Breast epithelium (tissue), 3 donors: ENCODE measurements around the gene HOXC11.

Source experiments
- POLR2A ChIP-seq: fragments of 450-650 bp; IDR thresholded peaks from one replicate; pipeline ENCODE4 v1.6.1; 2016; ENCODE audit warnings: antibody characterized with exemption, mild to moderate bottlenecking, moderate library complexity
- TF ChIP-seq, protein P1 (sequence below), 3 donors: fragments of 450-650 bp; IDR thresholded peaks; one replicate each; pipeline ENCODE4 v1.5.1; 2016 to 2017; ENCODE audit warnings: antibody characterized with exemption in 3 of 3, mild to moderate bottlenecking in 3 of 3, moderate library complexity in 3 of 3

DNA sequence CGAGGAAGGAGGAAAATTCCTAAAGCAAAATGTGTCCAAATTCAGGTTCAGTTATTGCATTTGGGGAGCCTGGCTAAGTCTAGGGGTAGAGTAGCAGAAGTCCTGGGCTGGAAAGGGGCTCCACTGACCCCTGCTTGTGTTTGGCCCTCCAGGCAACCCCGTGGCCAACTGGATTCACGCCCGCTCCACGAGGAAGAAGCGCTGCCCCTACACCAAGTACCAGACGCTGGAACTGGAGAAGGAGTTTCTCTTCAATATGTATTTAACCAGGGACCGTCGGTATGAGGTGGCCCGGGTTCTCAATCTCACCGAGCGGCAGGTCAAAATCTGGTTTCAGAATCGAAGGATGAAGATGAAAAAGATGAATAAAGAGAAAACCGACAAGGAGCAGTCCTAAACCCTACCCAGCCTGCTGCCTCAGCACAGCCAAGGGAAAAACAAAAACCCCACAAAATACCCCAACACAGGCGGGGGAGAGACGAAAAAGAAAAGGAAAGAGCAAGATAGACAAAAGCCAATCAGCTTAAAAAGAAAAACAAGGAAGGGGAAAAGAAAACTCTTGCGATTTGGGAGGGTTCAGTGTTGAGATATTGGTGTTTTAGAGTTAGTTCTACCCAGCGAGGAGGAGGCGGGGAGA lies 29.5 kb downstream of the HOXC11 start:
- TF ChIP-seq, protein P1, sequence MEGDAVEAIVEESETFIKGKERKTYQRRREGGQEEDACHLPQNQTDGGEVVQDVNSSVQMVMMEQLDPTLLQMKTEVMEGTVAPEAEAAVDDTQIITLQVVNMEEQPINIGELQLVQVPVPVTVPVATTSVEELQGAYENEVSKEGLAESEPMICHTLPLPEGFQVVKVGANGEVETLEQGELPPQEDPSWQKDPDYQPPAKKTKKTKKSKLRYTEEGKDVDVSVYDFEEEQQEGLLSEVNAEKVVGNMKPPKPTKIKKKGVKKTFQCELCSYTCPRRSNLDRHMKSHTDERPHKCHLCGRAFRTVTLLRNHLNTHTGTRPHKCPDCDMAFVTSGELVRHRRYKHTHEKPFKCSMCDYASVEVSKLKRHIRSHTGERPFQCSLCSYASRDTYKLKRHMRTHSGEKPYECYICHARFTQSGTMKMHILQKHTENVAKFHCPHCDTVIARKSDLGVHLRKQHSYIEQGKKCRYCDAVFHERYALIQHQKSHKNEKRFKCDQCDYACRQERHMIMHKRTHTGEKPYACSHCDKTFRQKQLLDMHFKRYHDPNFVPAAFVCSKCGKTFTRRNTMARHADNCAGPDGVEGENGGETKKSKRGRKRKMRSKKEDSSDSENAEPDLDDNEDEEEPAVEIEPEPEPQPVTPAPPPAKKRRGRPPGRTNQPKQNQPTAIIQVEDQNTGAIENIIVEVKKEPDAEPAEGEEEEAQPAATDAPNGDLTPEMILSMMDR (IDR thresholded peaks at IDR 0.05) = no peak
- TF ChIP-seq POLR2A = no peak
